Left lung (tissue), 10 donors: ENCODE results near the gene ZFY. TPM values are rescaled to one million over a fixed set of nuclear protein-coding genes. Genes with fewer than 3 reads are reported as not detected.
"Not testable (repeated sequence)": the region's sequence is repeated elsewhere in the genome, so short reads cannot be mapped to it uniquely, and the experiment has no call there.

Experiments used
- ATAC-seq: fragments of 200-7000 bp; cut with Tn5 transposase; one replicate; pipeline ENCODE4 v1.9.1; 2020; ENCODE audit warnings: moderate library complexity
- DNase-seq, 4 donors: peaks; one replicate each; pipeline ENCODE4 v3.0.0-alpha.2; 2013 to 2020
- H3K27ac ChIP-seq, 2 donors: fragments of 200-600 bp; sonication (generic) in 1 of 2; one replicate each; pipeline versions ENCODE4 v1.5.0 to v1.8.0; 2020 to 2021
- H3K27me3 ChIP-seq, 2 donors: fragments of 200-600 bp; sonication (generic) in 1 of 2; one replicate each; pipeline versions ENCODE4 v1.5.0 to v1.8.0; 2020 to 2021
- H3K36me3 ChIP-seq, 2 donors: fragments of 200-600 bp; sonication (generic) in 1 of 2; one replicate each; pipeline versions ENCODE4 v1.5.0 to v1.8.0; 2020 to 2021
- H3K4me1 ChIP-seq, 2 donors: fragments of 200-600 bp; one replicate each; pipeline ENCODE4 v1.8.0; 2021
- H3K4me3 ChIP-seq, 2 donors: fragments of 200-600 bp; sonication (generic) in 1 of 2; one replicate each; pipeline versions ENCODE4 v1.5.0 to v1.8.0; 2020 to 2021; ENCODE audit warnings: mild to moderate bottlenecking in 1 of 2
- H3K9me3 ChIP-seq, 2 donors: fragments of 200-600 bp; sonication (generic) in 1 of 2; one replicate each; pipeline versions ENCODE4 v1.5.0 to v1.8.0; 2020 to 2021
- CTCF ChIP-seq, 2 donors: fragments of 200-600 bp; sonication (generic) in 1 of 2; IDR thresholded peaks; one replicate each; pipeline versions ENCODE4 v1.5.0 to v1.8.0; 2021; ENCODE audit warnings: antibody characterized with exemption in 2 of 2
- intact Hi-C, 2 donors: fragments of 100-400 bp; cut with DNase I; formaldehyde crosslinking; loops; one replicate each; pipeline versions ENCODE4 v1.11.2 to v1.14.2; 2022
- polyA plus RNA-seq, 6 donors: library from polyadenylated mRNA; unstranded; fragments of 120-200 nt; gene quantifications; one replicate each; pipeline ENCODE4 v1.2.1, GENCODE V29; 2013; ENCODE audit not compliant: insufficient read length in 6 of 6
- total RNA-seq, 2 donors: library from RNA; stranded (reverse); fragmentation: NEBNext Ultra II Directional; extraction: Animal tissue kit (Norgen Biotek cat#: 25700); gene quantifications; one replicate each; pipeline ENCODE4 v1.2.1, GENCODE V29; 2021
- donor health status: DM: no; HTN: yes; CAD: no.
- donor health status: DM: no; HTN: no; CAD: no.

Gene ZFY
- total and polyA plus RNA-seq, 8 donors = 0.20 to 19.0 (median 13.8) TPM; not detected in 1

- TF ChIP-seq CTCF (IDR thresholded peaks at IDR 0.05) = no peak
- DNase-seq = peak in 1 of 4 donors; percentile 61
- ATAC-seq = no peak
- Histone ChIP-seq H3K9me3 (no peaks in the 10 kb centered on the region), H3K4me1 (peaks cover 0 to 28% of the 10 kb centered on the region in 2 donors), H3K27ac (peak overlapping the region in 1 of 2 donors; percentile 87), H3K4me3 (peak overlapping the region in 1 of 2 donors; percentile 55), H3K27me3 (no peaks in the 10 kb centered on the region), H3K36me3 (no peaks in the 10 kb centered on the region)
- intact Hi-C loops = no loop called here
Observed at GRCh38 chrY:3003846-3004245, 68.7 kb downstream of the ZFY start.

GRCh38 chrY:3006031-3006430 lies 70.8 kb downstream of the ZFY start:
- H3K36me3 ChIP-seq, DNase-seq, H3K27me3 ChIP-seq, intact Hi-C loops, H3K9me3 ChIP-seq, ATAC-seq: not testable (repeated sequence)
- H3K27ac ChIP-seq = peak overlapping the region in 1 of 2 donors; percentile 87
- H3K4me1 ChIP-seq = peaks cover 0 to 28% of the 10 kb centered on the region in 2 donors
- H3K4me3 ChIP-seq = peak overlapping the region in 1 of 2 donors; percentile 55

GRCh38 chrY:3007967-3008366 lies 72.8 kb downstream of the ZFY start:
- DNase-seq (no peak), ATAC-seq (no peak)
- no peak for TF ChIP-seq CTCF (IDR thresholded peaks at IDR 0.05)
- H3K4me1 ChIP-seq = peaks cover 0 to 15% of the 10 kb centered on the region in 2 donors
- no peak overlapping the region for H3K4me3 ChIP-seq
- no peaks in the 10 kb centered on the region for H3K36me3 ChIP-seq
- no peaks in the 10 kb centered on the region for H3K9me3 ChIP-seq
- intact Hi-C loops = no loop called here
- no peaks in the 10 kb centered on the region for H3K27me3 ChIP-seq
- H3K27ac ChIP-seq = no peak overlapping the region

DNA sequence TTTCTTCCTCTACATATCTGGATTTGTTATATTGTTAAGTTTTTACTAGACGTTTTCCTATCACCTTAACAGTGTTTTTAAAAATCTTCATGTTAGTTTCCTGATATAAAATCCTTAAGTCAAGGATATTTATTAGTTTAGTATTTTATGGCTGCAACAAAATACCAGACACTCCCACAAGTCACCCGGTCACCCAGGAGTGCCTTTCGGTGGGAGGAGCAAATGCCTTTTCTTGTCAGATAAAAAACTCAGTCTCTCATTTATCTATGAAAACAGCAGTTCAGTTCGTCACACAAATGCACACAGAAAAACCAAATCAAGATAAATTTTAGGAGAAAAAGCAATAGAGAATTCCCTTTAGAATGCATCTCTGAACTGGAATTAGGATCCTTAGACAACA lies 77.0 kb downstream of the ZFY start:
- Histone ChIP-seq H3K4me3 (no peak overlapping the region), H3K9me3 (no peaks in the 10 kb centered on the region), H3K4me1 (no peaks in the 10 kb centered on the region), H3K27ac (no peak overlapping the region), H3K27me3 (no peaks in the 10 kb centered on the region), H3K36me3 (no peaks in the 10 kb centered on the region)
- ATAC-seq = no peak
- no peak for TF ChIP-seq CTCF (IDR thresholded peaks at IDR 0.05)
- intact Hi-C loops = no loop called here
- DNase-seq = no peak

DNA sequence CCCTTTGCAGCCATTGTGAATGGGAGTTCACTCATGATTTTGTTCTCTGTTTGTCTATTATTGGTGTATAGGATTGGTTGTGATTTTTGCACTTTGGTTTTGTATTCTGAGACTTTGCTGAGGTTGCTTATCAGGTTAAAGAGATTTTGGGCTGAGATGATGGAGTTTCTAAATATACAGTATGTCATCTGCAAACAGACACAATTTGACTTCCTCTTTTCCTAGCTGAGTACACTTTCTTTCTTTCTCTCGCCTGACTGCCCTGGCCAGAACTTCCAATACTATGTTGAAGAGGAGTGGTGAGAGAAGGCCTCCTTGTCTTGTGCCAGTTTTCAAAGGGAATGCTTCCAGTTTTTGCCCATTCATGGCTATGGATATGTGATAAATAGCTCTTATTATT lies 81.4 kb downstream of the ZFY start:
- Histone ChIP-seq H3K27ac (no peak overlapping the region), H3K4me1 (no peaks in the 10 kb centered on the region), H3K9me3 (no peaks in the 10 kb centered on the region), H3K36me3 (no peaks in the 10 kb centered on the region), H3K27me3 (no peaks in the 10 kb centered on the region), H3K4me3 (no peak overlapping the region)
- no peak for TF ChIP-seq CTCF (IDR thresholded peaks at IDR 0.05)
- ATAC-seq (no peak), DNase-seq (no peak)
- intact Hi-C loops = no loop called here

DNA sequence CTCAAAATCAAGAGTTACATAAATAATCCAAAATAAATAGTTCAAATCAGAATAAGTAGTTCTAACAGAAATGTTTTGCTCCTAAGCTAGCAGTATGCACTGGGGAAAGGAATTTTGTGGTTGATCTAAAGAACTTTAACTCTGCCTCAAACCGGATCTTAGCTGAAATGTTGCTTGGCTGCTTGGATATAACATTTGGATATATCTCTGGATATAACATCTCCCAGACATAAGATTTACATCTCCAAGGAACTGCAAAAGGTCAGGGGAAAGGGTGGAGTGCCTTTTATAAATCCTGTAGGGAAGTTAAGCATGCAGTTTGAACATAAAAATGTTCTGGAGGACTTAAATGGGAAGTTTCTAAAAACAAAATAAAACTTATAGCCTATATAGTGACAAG lies 83.4 kb downstream of the ZFY start:
- no peaks in the 10 kb centered on the region for H3K9me3 ChIP-seq
- ATAC-seq (no peak), DNase-seq (no peak)
- no peaks in the 10 kb centered on the region for H3K4me1 ChIP-seq
- H3K27me3 ChIP-seq = no peaks in the 10 kb centered on the region
- TF ChIP-seq CTCF (IDR thresholded peaks at IDR 0.05) = no peak
- intact Hi-C loops = no loop called here
- no peaks in the 10 kb centered on the region for H3K36me3 ChIP-seq
- no peak overlapping the region for H3K4me3 ChIP-seq
- H3K27ac ChIP-seq = no peak overlapping the region
